SU-DHL-6 (cell line): Measurements from ENCODE around the gene GAN.

Experiments
- CTCF ChIP-seq: fragments of 200-600 bp; sonication (generic); IDR thresholded peaks from one replicate; pipeline ENCODE4 v1.5.1; 2017; ENCODE audit warnings: antibody characterized with exemption, mild to moderate bottlenecking, low read length, moderate library complexity; ENCODE audit not compliant: insufficient read depth, poor library complexity, severe bottlenecking
- EZH2phosphoT487 ChIP-seq: fragments of 200-600 bp; sonication (generic), shearing (Covaris generic); conservative IDR thresholded peaks from 2 replicates; pipeline ENCODE4 v1.6.1; 2018; ENCODE audit warnings: mild to moderate bottlenecking, antibody characterized with exemption, low read length, moderate library complexity, mixed read lengths

- TF ChIP-seq CTCF: no peak
- no peak for TF ChIP-seq EZH2phosphoT487
Observed at GRCh38 chr16:81413245-81413990, 98.7 kb downstream of the GAN start.
